OCI-LY7 (cell line): ENCODE measurements around the gene CTNNA2. TPM values are rescaled to one million over a fixed set of nuclear protein-coding genes. Genes with fewer than 3 reads are reported as not detected.

Experiments used
- BruUV-seq: library from RNA; stranded (reverse); fragments of 400-500 nt; replicated peaks from 2 replicates; lab custom pipeline; 2021; lab: Mats Ljungman, UMichigan
- CTCF ChIA-PET: fragments of 300-600 bp; sonication (Branson Sonifier 250); formaldehyde crosslinking; loops from one replicate; lab custom pipeline; 2022; ENCODE audit warnings: antibody characterized with exemption; ENCODE audit not compliant: unreplicated experiment; lab: Charles Lee
- POLR2A ChIA-PET: fragments of 300-600 bp; sonication (Branson Sonifier 250); formaldehyde crosslinking; loops from one replicate; lab custom pipeline; 2022; ENCODE audit warnings: antibody characterized with exemption; lab: Charles Lee
- DNase-seq: peaks from one replicate; pipeline ENCODE4 v3.0.0-alpha.2; 2015; ENCODE audit warnings: low spot score
- H2AFZ ChIP-seq: fragments of 200-600 bp; sonication (generic), shearing (Covaris generic); 2 replicates; pipeline ENCODE4 v1.6.1; 2014; ENCODE audit warnings: mild to moderate bottlenecking, antibody characterized with exemption, low read length, moderate library complexity
- H3K27ac ChIP-seq: fragments of 200-600 bp; sonication (generic); 2 replicates; pipeline ENCODE4 v1.5.1; 2014; ENCODE audit warnings: mixed run types, low read depth, mild to moderate bottlenecking, moderate library complexity, low read length, inconsistent platforms; ENCODE audit not compliant: poor library complexity, severe bottlenecking
- H3K36me3 ChIP-seq: fragments of 200-600 bp; sonication (generic); 2 replicates; pipeline ENCODE4 v1.6.1; 2014; ENCODE audit warnings: mild to moderate bottlenecking, antibody characterized with exemption, low read length, moderate library complexity, mixed read lengths; ENCODE audit not compliant: insufficient read depth
- H3K4me1 ChIP-seq: fragments of 200-600 bp; sonication (generic); 2 replicates; pipeline ENCODE4 v1.5.1; 2014; ENCODE audit warnings: mild to moderate bottlenecking, low read length; ENCODE audit not compliant: insufficient read depth, poor library complexity, severe bottlenecking
- H3K4me2 ChIP-seq: fragments of 200-600 bp; sonication (generic); 2 replicates; pipeline ENCODE4 v1.6.1; 2014; ENCODE audit warnings: mild to moderate bottlenecking, low read length
- H3K4me3 ChIP-seq: fragments of 200-600 bp; sonication (generic); 2 replicates; pipeline ENCODE4 v1.5.1; 2014; ENCODE audit warnings: mild to moderate bottlenecking, low read depth, low read length; ENCODE audit not compliant: poor library complexity, severe bottlenecking
- H3K79me2 ChIP-seq: fragments of 200-600 bp; sonication (generic); 2 replicates; pipeline ENCODE4 v1.6.1; 2016; ENCODE audit warnings: low read depth, mild to moderate bottlenecking, low read length, moderate library complexity, mixed read lengths; ENCODE audit not compliant: insufficient read depth
- H3K9me2 ChIP-seq: fragments of 200-600 bp; sonication (generic); 2 replicates; pipeline ENCODE4 v1.6.1; 2016; ENCODE audit warnings: mild to moderate bottlenecking, low read length, mixed read lengths; ENCODE audit not compliant: insufficient read depth
- H3K9me3 ChIP-seq: fragments of 200-600 bp; sonication (generic); 2 replicates; pipeline ENCODE4 v1.6.1; 2014; ENCODE audit warnings: mild to moderate bottlenecking, mixed run types, low read length, mixed read lengths
- H4K20me1 ChIP-seq: fragments of 200-600 bp; sonication (generic); 2 replicates; pipeline ENCODE4 v1.6.1; 2014; ENCODE audit warnings: mild to moderate bottlenecking, antibody characterized with exemption, low read length, moderate library complexity, mixed read lengths; ENCODE audit not compliant: insufficient read depth
- EZH2phosphoT487 ChIP-seq: fragments of 200-600 bp; sonication (generic); IDR thresholded peaks from 2 replicates; pipeline ENCODE4 v1.6.1; 2018; ENCODE audit warnings: low read depth, borderline replicate concordance, mild to moderate bottlenecking, mixed run types, antibody characterized with exemption, low read length, moderate library complexity, mixed read lengths
- intact Hi-C: fragments of 100-400 bp; cut with micrococcal nuclease; formaldehyde crosslinking; loops from one replicate; pipeline ENCODE4 v1.10.0; 2022; ENCODE audit not compliant: unreplicated experiment
- total RNA-seq, 2 experiments: library from RNA; depleted of rRNA in 1 of 2; stranded (reverse); fragments of >200 nt in 1 of 2; shearing (Covaris generic) in 1 of 2; gene quantifications; 2 replicates each; pipeline ENCODE4 v1.2.3, GENCODE V29; 2014 to 2022
- TF ChIP-seq, protein P1 (sequence below): fragments of 200-600 bp; sonication (generic); conservative IDR thresholded peaks from 2 replicates; pipeline ENCODE4 v1.5.1; 2014; ENCODE audit warnings: mild to moderate bottlenecking, antibody characterized with exemption, low read length, moderate library complexity, mixed read lengths

The CTNNA2 gene
- total RNA-seq, 2 experiments from 2014 or later = 0.19 to 2.7 TPM

DNA sequence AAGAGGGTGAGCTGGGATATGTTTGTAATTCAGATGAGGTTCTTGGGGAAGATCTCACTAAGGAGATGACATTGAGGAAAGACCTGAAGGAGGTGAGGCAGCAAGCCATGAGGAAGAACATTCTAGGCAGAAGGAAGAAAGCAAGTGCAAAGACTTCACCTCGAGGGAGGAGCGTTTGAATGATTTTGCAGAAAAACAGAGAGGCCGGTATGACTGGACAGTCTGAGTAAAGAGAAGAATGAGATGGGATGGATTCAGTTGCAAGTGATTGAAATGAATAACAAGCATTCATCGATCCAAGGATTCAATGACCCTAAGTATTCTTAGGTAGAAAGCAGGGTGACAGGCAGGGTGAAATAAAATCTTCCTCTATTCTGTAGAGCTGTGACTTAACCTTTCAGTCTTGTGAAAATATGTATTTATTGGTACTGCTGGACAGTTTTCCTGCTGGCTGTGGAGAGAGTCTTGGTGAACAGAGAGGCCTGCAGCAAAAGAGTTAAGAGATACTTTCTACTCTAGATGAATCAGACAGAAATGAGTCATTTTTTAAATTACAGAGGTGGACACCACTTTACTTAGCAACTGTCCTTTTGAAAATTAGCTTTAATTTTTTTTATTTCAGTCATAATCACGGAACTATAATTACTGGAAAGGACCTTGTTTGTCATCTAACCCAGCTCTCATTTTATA is 513.3 kb downstream of the CTNNA2 start:
- no peaks in the 10 kb centered on the region for H3K4me1 ChIP-seq
- H4K20me1 ChIP-seq = no peaks in the 10 kb centered on the region
- no peak overlapping the region for H3K27ac ChIP-seq
- H3K4me2 ChIP-seq = no peak overlapping the region
- no peaks in the 10 kb centered on the region for H3K36me3 ChIP-seq
- no peak overlapping the region for H3K4me3 ChIP-seq
- no peak for TF ChIP-seq EZH2phosphoT487
- TF ChIP-seq, protein P1, sequence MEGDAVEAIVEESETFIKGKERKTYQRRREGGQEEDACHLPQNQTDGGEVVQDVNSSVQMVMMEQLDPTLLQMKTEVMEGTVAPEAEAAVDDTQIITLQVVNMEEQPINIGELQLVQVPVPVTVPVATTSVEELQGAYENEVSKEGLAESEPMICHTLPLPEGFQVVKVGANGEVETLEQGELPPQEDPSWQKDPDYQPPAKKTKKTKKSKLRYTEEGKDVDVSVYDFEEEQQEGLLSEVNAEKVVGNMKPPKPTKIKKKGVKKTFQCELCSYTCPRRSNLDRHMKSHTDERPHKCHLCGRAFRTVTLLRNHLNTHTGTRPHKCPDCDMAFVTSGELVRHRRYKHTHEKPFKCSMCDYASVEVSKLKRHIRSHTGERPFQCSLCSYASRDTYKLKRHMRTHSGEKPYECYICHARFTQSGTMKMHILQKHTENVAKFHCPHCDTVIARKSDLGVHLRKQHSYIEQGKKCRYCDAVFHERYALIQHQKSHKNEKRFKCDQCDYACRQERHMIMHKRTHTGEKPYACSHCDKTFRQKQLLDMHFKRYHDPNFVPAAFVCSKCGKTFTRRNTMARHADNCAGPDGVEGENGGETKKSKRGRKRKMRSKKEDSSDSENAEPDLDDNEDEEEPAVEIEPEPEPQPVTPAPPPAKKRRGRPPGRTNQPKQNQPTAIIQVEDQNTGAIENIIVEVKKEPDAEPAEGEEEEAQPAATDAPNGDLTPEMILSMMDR = no peak
- H3K79me2 ChIP-seq = no peaks in the 10 kb centered on the region
- H2AFZ ChIP-seq = no peak overlapping the region
- H3K9me3 ChIP-seq = no peaks in the 10 kb centered on the region
- BruUV-seq = no TSS peak
- CTCF ChIA-PET = no interaction called here
- POLR2A ChIA-PET = no interaction called here
- intact Hi-C loops = no loop called here
- no peaks in the 10 kb centered on the region for H3K9me2 ChIP-seq
- no peak for DNase-seq

DNA sequence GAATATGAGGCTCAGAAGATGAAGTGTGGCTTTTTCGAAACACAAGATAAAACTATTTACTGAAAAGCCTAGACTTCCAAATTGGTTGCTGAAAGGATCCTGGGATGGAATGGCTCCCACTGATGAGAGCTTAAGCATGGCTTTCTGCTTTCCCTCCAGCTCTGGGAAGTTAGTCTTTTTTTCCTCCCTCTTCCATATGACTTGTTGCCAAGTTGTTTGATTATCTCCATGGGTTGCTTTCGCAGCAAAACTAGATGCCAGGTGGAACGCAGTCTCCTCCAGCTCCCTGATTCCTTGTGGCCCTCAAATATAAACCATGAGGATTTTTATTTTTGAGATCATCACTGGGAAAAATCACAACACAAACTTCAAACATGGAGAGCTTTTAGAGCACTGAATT is 515.2 kb downstream of the CTNNA2 start:
- no peaks in the 10 kb centered on the region for H3K4me1 ChIP-seq
- no peak overlapping the region for H3K4me2 ChIP-seq
- H4K20me1 ChIP-seq = no peaks in the 10 kb centered on the region
- no peak for DNase-seq
- no peaks in the 10 kb centered on the region for H3K9me2 ChIP-seq
- no peaks in the 10 kb centered on the region for H3K36me3 ChIP-seq
- ChIA-PET POLR2A (interaction anchor here (0.6 kb wide), 1 partner anchor 297 kb away, joined by 3 read pairs; no protein-coding TSS in a partner anchor), CTCF (no interaction called here)
- H3K4me3 ChIP-seq = no peak overlapping the region
- H3K27ac ChIP-seq = no peak overlapping the region
- H3K79me2 ChIP-seq = no peaks in the 10 kb centered on the region
- H3K9me3 ChIP-seq = no peaks in the 10 kb centered on the region
- TF ChIP-seq, protein P1 = no peak
- no peak for TF ChIP-seq EZH2phosphoT487
- no peak overlapping the region for H2AFZ ChIP-seq
- intact Hi-C loops = no loop called here
- no TSS peak for BruUV-seq

DNA sequence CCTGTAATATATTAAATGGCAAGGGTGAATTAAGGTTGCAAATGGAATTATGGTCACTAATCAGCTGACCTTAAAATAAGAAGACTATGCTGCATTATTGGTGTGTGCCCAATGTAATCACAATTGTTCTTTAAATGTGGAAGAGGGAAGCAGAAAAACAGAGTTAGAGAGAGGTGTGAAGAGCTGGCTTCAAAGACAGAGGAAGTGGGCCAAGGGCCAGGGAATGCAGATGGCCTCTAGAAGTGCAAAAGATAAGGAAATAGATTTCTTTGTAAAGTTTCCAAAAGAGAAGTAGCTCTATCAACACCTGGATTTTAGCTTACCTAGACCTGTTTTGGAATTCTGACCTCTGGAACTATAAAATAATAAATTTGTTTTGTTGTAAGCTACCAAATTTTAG is 515.7 kb downstream of the CTNNA2 start:
- DNase-seq = no peak
- H3K4me1 ChIP-seq = no peaks in the 10 kb centered on the region
- CTCF ChIA-PET = no interaction called here
- intact Hi-C loops = no loop called here
- no peak for TF ChIP-seq EZH2phosphoT487
- TF ChIP-seq, protein P1 = no peak
- no peak overlapping the region for H3K4me3 ChIP-seq
- H4K20me1 ChIP-seq = no peaks in the 10 kb centered on the region
- no peaks in the 10 kb centered on the region for H3K36me3 ChIP-seq
- no peak overlapping the region for H3K27ac ChIP-seq
- no peaks in the 10 kb centered on the region for H3K9me2 ChIP-seq
- H2AFZ ChIP-seq = no peak overlapping the region
- no peak overlapping the region for H3K4me2 ChIP-seq
- no TSS peak for BruUV-seq
- no peaks in the 10 kb centered on the region for H3K79me2 ChIP-seq
- no peaks in the 10 kb centered on the region for H3K9me3 ChIP-seq
- POLR2A ChIA-PET = no interaction called here
